Gastroesophageal sphincter (tissue), 3 donors: ENCODE results near the gene CAVIN3.

Source experiments
- CTCF ChIP-seq, 4 experiments: fragments of 200-600 bp in 2 of 4; fragments of 450-650 bp in 2 of 4; sonication (generic) in 1 of 4; IDR thresholded peaks; one replicate each; pipeline ENCODE4 v1.5.1; 2017 to 2019; ENCODE audit warnings: antibody characterized with exemption in 4 of 4, mild to moderate bottlenecking in 2 of 4, moderate library complexity in 2 of 4
- EP300 ChIP-seq: sonication (generic); formaldehyde crosslinking; IDR thresholded peaks from one replicate; pipeline ENCODE4 v1.6.1; 2017; ENCODE audit warnings: antibody characterized with exemption, mild to moderate bottlenecking
- POLR2A ChIP-seq, 2 donors: fragments of 450-650 bp; IDR thresholded peaks; one replicate each; pipeline ENCODE4 v1.6.1; 2017; ENCODE audit warnings: antibody characterized with exemption in 2 of 2, mild to moderate bottlenecking in 2 of 2, moderate library complexity in 1 of 2

- TF ChIP-seq CTCF (IDR thresholded peaks at IDR 0.05) = no peak
- TF ChIP-seq POLR2A (IDR thresholded peaks at IDR 0.05) = no peak
- TF ChIP-seq EP300 = no peak
Observed at GRCh38 chr11:6345366-6345765, 25.1 kb upstream of the CAVIN3 start.
